WTC11 (cell line): ENCODE results near the gene RHOV.

ENCODE experiments used
- TF ChIP-seq, protein P1 (sequence below): fragments of 200-600 bp; IDR thresholded peaks from 2 replicates; pipeline ENCODE4 v1.8.0; 2022; ENCODE audit warnings: antibody characterized with exemption
- TF ChIP-seq, protein P2 (sequence below): sonication (generic); formaldehyde crosslinking; IDR thresholded peaks from 2 replicates; pipeline ENCODE4 v1.8.0; 2022; ENCODE audit warnings: mild to moderate bottlenecking, missing genetic modification reagents

- TF ChIP-seq, protein P1, sequence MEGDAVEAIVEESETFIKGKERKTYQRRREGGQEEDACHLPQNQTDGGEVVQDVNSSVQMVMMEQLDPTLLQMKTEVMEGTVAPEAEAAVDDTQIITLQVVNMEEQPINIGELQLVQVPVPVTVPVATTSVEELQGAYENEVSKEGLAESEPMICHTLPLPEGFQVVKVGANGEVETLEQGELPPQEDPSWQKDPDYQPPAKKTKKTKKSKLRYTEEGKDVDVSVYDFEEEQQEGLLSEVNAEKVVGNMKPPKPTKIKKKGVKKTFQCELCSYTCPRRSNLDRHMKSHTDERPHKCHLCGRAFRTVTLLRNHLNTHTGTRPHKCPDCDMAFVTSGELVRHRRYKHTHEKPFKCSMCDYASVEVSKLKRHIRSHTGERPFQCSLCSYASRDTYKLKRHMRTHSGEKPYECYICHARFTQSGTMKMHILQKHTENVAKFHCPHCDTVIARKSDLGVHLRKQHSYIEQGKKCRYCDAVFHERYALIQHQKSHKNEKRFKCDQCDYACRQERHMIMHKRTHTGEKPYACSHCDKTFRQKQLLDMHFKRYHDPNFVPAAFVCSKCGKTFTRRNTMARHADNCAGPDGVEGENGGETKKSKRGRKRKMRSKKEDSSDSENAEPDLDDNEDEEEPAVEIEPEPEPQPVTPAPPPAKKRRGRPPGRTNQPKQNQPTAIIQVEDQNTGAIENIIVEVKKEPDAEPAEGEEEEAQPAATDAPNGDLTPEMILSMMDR = no peak
- TF ChIP-seq, protein P2, sequence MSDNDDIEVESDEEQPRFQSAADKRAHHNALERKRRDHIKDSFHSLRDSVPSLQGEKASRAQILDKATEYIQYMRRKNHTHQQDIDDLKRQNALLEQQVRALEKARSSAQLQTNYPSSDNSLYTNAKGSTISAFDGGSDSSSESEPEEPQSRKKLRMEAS (CRISPR knock-in tag) = no peak
Observed at GRCh38 chr15:40922608-40923005, 48.6 kb upstream of the RHOV start.
